Neural cell (in vitro differentiated cells): Measurements from ENCODE around the gene RGL4. TPM values are rescaled to one million over a fixed set of nuclear protein-coding genes. Genes with fewer than 3 reads are reported as not detected.

ENCODE experiments used
- H2AFZ ChIP-seq: fragments of 200-600, 300-800 bp; sonication (generic), shearing (Covaris generic); 2 replicates; pipeline ENCODE4 v1.6.0; 2014; ENCODE audit warnings: low read depth, mild to moderate bottlenecking, antibody characterized with exemption, low read length, moderate library complexity
- H3F3A ChIP-seq: fragments of 200-600 bp; shearing (Covaris generic); 2 replicates; pipeline ENCODE4 v1.6.1; 2016; ENCODE audit warnings: mild to moderate bottlenecking, moderate library complexity, mixed read lengths, antibody characterized with exemption, low read length; ENCODE audit not compliant: insufficient read depth, poor library complexity, severe bottlenecking
- H3K27ac ChIP-seq: fragments of 200-600, 300-800 bp; sonication (generic), shearing (Covaris generic); 2 replicates; pipeline ENCODE4 v1.5.1; 2014; ENCODE audit warnings: mild to moderate bottlenecking, low read length, moderate library complexity
- H3K27me3 ChIP-seq: fragments of 300-800, 200-600 bp; sonication (generic), shearing (Covaris generic); 2 replicates; pipeline ENCODE4 v1.6.0; 2014; ENCODE audit warnings: mild to moderate bottlenecking, low read depth, low read length, moderate library complexity; ENCODE audit not compliant: insufficient read depth
- H3K36me3 ChIP-seq: fragments of 300-800, 200-600 bp; sonication (generic), shearing (Covaris generic); 2 replicates; pipeline ENCODE4 v1.5.1; 2014; ENCODE audit warnings: mild to moderate bottlenecking, antibody characterized with exemption, low read length, moderate library complexity; ENCODE audit not compliant: insufficient read depth
- H3K4me2 ChIP-seq: fragments of 300-800, 200-600 bp; sonication (generic), shearing (Covaris generic); 2 replicates; pipeline ENCODE4 v1.6.0; 2014; ENCODE audit warnings: mild to moderate bottlenecking, low read length
- H3K4me3 ChIP-seq: fragments of 300-800, 200-600 bp; sonication (generic), shearing (Covaris generic); 2 replicates; pipeline ENCODE4 v1.5.1; 2014; ENCODE audit warnings: mild to moderate bottlenecking, low read length, moderate library complexity
- H3K79me2 ChIP-seq: fragments of 200-600 bp; shearing (Covaris generic); replicated peaks from 2 replicates; pipeline ENCODE4 v1.6.0; 2014; ENCODE audit warnings: mild to moderate bottlenecking, low read length, moderate library complexity; ENCODE audit not compliant: insufficient read depth
- H3K9ac ChIP-seq: fragments of 300-800, 200-600 bp; sonication (generic), shearing (Covaris generic); 2 replicates; pipeline ENCODE4 v1.6.1; 2016; ENCODE audit warnings: mild to moderate bottlenecking, low read length, mixed read lengths
- H3K9me2 ChIP-seq: fragments of 200-600 bp; shearing (Covaris generic); 2 replicates; pipeline ENCODE4 v1.6.1; 2016; ENCODE audit warnings: mild to moderate bottlenecking, low read length, mixed read lengths; ENCODE audit not compliant: insufficient read depth
- H3K9me3 ChIP-seq: fragments of 200-600, 300-800 bp; sonication (generic), shearing (Covaris generic); 2 replicates; pipeline ENCODE4 v1.6.1; 2016; ENCODE audit warnings: mild to moderate bottlenecking, mixed run types, low read length, moderate library complexity, mixed read lengths
- H4K20me1 ChIP-seq: fragments of 200-600 bp; shearing (Covaris generic); 2 replicates; pipeline ENCODE4 v1.6.1; 2016; ENCODE audit warnings: mild to moderate bottlenecking, mixed run types; ENCODE audit not compliant: insufficient read depth
- EP300 ChIP-seq: fragments of 450-650 bp; conservative IDR thresholded peaks from 2 replicates; pipeline ENCODE4 v1.6.1; 2014; ENCODE audit warnings: antibody characterized with exemption, mild to moderate bottlenecking, moderate library complexity; ENCODE audit not compliant: poor library complexity, severe bottlenecking
- EZH2 ChIP-seq: fragments of 200-600, 300-800 bp; shearing (Covaris generic), sonication (generic); IDR thresholded peaks from 2 replicates; pipeline ENCODE4 v1.6.1; 2014; ENCODE audit warnings: antibody characterized with exemption, low read length, borderline replicate concordance, mild to moderate bottlenecking; ENCODE audit not compliant: insufficient read depth, poor library complexity, severe bottlenecking
- MXI1 ChIP-seq: fragments of 450-650 bp; conservative IDR thresholded peaks from 2 replicates; pipeline ENCODE4 v1.6.1; 2014; ENCODE audit warnings: antibody characterized with exemption, mild to moderate bottlenecking; ENCODE audit not compliant: poor library complexity, severe bottlenecking
- POLR2AphosphoS5 ChIP-seq: IDR thresholded peaks from 2 replicates; pipeline ENCODE4 v1.6.1; 2012
- RAD21 ChIP-seq: fragments of 450-650 bp; conservative IDR thresholded peaks from 2 replicates; pipeline ENCODE4 v1.6.1; 2014; ENCODE audit warnings: antibody characterized with exemption, mild to moderate bottlenecking, moderate library complexity
- SMC3 ChIP-seq: fragments of 450-650 bp; conservative IDR thresholded peaks from 2 replicates; pipeline ENCODE4 v1.6.1; 2014; ENCODE audit warnings: antibody characterized with exemption, mild to moderate bottlenecking, moderate library complexity; ENCODE audit not compliant: poor library complexity
- TAF1 ChIP-seq: IDR thresholded peaks from 2 replicates; pipeline ENCODE4 v1.6.1; 2012; ENCODE audit warnings: low read depth
- polyA plus RNA-seq: library from polyadenylated mRNA; depleted of rRNA; stranded (reverse); fragments of >200 nt; gene quantifications from 2 replicates; pipeline ENCODE4 v1.2.3, GENCODE V29; 2014
- TF ChIP-seq, protein P1 (sequence below): fragments of 450-650 bp; IDR thresholded peaks from 2 replicates; pipeline ENCODE4 v1.5.1; 2014; ENCODE audit warnings: antibody characterized with exemption, mild to moderate bottlenecking, moderate library complexity; ENCODE audit not compliant: poor library complexity, severe bottlenecking
- TF ChIP-seq, protein P2 (sequence below): IDR thresholded peaks from 2 replicates; pipeline ENCODE4 v1.6.1; 2012; ENCODE audit warnings: borderline replicate concordance

Gene RGL4
- polyA plus RNA-seq, 1 donor from 2014 or later = not detected

DNA sequence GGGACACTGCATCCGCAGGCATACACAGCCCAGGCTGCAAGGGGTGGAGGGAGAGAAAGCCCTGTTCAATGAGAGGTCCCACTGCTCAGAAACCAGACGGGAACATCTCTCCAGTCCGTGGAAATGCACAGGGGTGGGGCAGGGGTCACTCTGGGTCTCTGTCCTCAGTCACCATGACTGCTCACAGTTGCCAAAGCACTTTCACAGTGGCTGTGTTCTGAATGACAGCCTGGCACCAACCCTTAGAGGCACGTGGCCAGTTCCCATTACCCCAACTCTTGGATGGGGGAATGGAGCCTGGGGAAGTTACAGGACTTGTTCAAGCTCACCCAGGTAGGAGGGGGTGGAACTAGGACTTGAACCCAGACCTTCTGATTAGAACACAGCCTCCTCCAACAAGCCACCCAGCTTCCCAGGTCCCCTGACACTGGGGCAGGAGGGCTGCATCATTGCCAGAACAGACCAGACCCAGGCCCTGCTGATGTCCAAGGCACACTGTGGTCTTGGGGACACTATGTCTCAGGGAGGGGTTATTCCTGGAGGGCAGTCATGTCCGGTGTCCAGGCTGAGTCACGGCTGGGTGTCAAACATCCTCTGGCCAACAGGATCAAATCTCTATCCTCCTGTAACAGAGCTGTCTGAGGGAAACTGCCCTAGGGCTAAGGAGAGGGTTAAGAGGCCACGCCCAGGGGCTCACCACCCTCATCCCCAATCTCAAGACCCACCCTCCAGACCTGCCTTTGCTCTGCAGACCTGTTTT lies 51.9 kb downstream of the RGL4 start:
- Histone ChIP-seq H3K27ac (no peak overlapping the region), H3K4me3 (no peak overlapping the region), H3K9ac (no peak overlapping the region), H3K9me2 (no peaks in the 10 kb centered on the region), H3K27me3 (no peaks in the 10 kb centered on the region), H4K20me1 (no peaks in the 10 kb centered on the region), H2AFZ (no peak overlapping the region), H3K36me3 (no peaks in the 10 kb centered on the region), H3K79me2 (no peaks in the 10 kb centered on the region), H3K4me2 (no peak overlapping the region), H3K9me3 (no peaks in the 10 kb centered on the region), H3F3A (no peaks in the 10 kb centered on the region)
- TF ChIP-seq SMC3 (no peak), TAF1 (no peak), MXI1 (no peak)
- TF ChIP-seq, protein P1, sequence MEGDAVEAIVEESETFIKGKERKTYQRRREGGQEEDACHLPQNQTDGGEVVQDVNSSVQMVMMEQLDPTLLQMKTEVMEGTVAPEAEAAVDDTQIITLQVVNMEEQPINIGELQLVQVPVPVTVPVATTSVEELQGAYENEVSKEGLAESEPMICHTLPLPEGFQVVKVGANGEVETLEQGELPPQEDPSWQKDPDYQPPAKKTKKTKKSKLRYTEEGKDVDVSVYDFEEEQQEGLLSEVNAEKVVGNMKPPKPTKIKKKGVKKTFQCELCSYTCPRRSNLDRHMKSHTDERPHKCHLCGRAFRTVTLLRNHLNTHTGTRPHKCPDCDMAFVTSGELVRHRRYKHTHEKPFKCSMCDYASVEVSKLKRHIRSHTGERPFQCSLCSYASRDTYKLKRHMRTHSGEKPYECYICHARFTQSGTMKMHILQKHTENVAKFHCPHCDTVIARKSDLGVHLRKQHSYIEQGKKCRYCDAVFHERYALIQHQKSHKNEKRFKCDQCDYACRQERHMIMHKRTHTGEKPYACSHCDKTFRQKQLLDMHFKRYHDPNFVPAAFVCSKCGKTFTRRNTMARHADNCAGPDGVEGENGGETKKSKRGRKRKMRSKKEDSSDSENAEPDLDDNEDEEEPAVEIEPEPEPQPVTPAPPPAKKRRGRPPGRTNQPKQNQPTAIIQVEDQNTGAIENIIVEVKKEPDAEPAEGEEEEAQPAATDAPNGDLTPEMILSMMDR = no peak

DNA sequence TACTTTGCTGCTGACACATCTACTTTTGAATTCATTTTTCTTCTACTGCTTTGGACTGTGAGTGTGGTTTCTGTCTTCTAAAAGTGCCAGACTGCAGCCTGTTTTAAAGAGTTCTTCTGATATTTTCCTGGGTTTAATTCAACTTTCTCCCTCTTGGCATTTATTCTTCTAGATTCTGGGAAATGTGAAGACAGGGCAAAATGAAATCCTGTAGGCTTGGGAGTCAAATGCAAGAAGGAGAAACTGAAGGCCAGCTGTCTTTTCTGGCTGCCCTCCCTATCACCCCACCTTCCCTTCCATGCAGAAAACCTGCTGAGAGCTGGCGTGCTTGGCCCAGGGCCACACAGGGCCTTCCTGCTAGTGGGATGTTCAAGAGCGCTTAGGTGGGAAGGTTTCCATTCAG lies 52.5 kb downstream of the RGL4 start:
- Histone ChIP-seq H3K36me3 (no peaks in the 10 kb centered on the region), H3K27me3 (no peaks in the 10 kb centered on the region)

More for the DNA sequence above, 52.5 kb downstream of the RGL4 start:
- Histone ChIP-seq H3K9ac (no peak overlapping the region), H3K4me3 (no peak overlapping the region), H2AFZ (no peak overlapping the region), H3K9me3 (no peaks in the 10 kb centered on the region), H4K20me1 (no peaks in the 10 kb centered on the region), H3K9me2 (no peaks in the 10 kb centered on the region), H3K4me2 (no peak overlapping the region), H3K27ac (no peak overlapping the region), H3F3A (no peaks in the 10 kb centered on the region), H3K79me2 (no peaks in the 10 kb centered on the region)
- TF ChIP-seq POLR2AphosphoS5 = no peak
- no peak for TF ChIP-seq SMC3
- TF ChIP-seq RAD21 = no peak
- TF ChIP-seq TAF1 = no peak
- TF ChIP-seq, protein P1 = no peak
- TF ChIP-seq, protein P2, sequence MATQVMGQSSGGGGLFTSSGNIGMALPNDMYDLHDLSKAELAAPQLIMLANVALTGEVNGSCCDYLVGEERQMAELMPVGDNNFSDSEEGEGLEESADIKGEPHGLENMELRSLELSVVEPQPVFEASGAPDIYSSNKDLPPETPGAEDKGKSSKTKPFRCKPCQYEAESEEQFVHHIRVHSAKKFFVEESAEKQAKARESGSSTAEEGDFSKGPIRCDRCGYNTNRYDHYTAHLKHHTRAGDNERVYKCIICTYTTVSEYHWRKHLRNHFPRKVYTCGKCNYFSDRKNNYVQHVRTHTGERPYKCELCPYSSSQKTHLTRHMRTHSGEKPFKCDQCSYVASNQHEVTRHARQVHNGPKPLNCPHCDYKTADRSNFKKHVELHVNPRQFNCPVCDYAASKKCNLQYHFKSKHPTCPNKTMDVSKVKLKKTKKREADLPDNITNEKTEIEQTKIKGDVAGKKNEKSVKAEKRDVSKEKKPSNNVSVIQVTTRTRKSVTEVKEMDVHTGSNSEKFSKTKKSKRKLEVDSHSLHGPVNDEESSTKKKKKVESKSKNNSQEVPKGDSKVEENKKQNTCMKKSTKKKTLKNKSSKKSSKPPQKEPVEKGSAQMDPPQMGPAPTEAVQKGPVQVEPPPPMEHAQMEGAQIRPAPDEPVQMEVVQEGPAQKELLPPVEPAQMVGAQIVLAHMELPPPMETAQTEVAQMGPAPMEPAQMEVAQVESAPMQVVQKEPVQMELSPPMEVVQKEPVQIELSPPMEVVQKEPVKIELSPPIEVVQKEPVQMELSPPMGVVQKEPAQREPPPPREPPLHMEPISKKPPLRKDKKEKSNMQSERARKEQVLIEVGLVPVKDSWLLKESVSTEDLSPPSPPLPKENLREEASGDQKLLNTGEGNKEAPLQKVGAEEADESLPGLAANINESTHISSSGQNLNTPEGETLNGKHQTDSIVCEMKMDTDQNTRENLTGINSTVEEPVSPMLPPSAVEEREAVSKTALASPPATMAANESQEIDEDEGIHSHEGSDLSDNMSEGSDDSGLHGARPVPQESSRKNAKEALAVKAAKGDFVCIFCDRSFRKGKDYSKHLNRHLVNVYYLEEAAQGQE = no peak
- no peak for TF ChIP-seq EZH2
- TF ChIP-seq EP300 = no peak
- TF ChIP-seq MXI1 = no peak
